HEK293 (cell line): ENCODE measurements around the gene TRPM2.

ENCODE experiments used
- CTCF ChIA-PET: fragments of 350-600 bp; formaldehyde crosslinking; extraction: SDS; loops from one replicate; lab custom pipeline; 2021; ENCODE audit warnings: antibody characterized with exemption; lab: Yijun Ruan, JAX
- POLR2A ChIA-PET: fragments of 300-600 bp; formaldehyde crosslinking; extraction: SDS; loops from one replicate; lab custom pipeline; 2020; ENCODE audit warnings: antibody characterized with exemption, inconsistent platforms; lab: Yijun Ruan, JAX
- H3K27ac ChIP-seq: fragments of 200-500 bp; sonication (Bioruptor generic); 2 replicates; pipeline ENCODE4 v1.5.1; 2014; ENCODE audit warnings: low read depth, low read length, control low read depth, inconsistent platforms; ENCODE audit errors: extremely low read depth
- H3K36me3 ChIP-seq, 2 experiments: fragments of 200-500 bp in 1 of 2; sonication (Bioruptor generic) in 1 of 2; 1 replicate in 1 of 2; 2 replicates in 1 of 2; pipeline ENCODE4 v1.5.1; 2014 to 2017; ENCODE audit warnings: inconsistent platforms in 2 of 2, low read length in 2 of 2; ENCODE audit not compliant: control insufficient read depth in 2 of 2, insufficient read depth in 1 of 2
- H3K4me1 ChIP-seq: fragments of 200-500 bp; sonication (Bioruptor generic); 2 replicates; pipeline ENCODE4 v1.5.1; 2014; ENCODE audit warnings: mild to moderate bottlenecking, low read length, inconsistent platforms; ENCODE audit not compliant: control insufficient read depth, insufficient read depth
- H3K4me3 ChIP-seq: 2 replicates; pipeline ENCODE4 v1.5.1; 2011; ENCODE audit warnings: low read depth, mild to moderate bottlenecking, control low read depth, low read length, moderate library complexity
- H3K9me3 ChIP-seq: fragments of 200-500 bp; sonication (Bioruptor generic); 2 replicates; pipeline ENCODE4 v1.5.1; 2014; ENCODE audit warnings: low read depth, low read length, inconsistent platforms; ENCODE audit not compliant: control insufficient read depth, insufficient read depth
- ATF2 ChIP-seq: fragments of 450-650 bp; formaldehyde crosslinking; IDR thresholded peaks from 2 replicates; pipeline ENCODE4 v1.5.1; 2016; ENCODE audit warnings: missing biosample characterization, missing genetic modification characterization, low read depth
- BCL11A ChIP-seq: fragments of 450-650 bp; formaldehyde crosslinking; IDR thresholded peaks from 2 replicates; pipeline ENCODE4 v1.5.1; 2016; ENCODE audit warnings: low read depth, missing biosample characterization, missing genetic modification characterization
- CTCF ChIP-seq: fragments of 450-650 bp; formaldehyde crosslinking; IDR thresholded peaks from 2 replicates; pipeline ENCODE4 v1.5.1; 2016; ENCODE audit warnings: missing biosample characterization, missing genetic modification characterization
- HOXC10 ChIP-seq: sonication (generic); formaldehyde crosslinking; IDR thresholded peaks from 2 replicates; pipeline ENCODE4 v1.8.1; 2023; ENCODE audit warnings: mild to moderate bottlenecking, missing genetic modification reagents
- ZBTB6 ChIP-seq: fragments of 450-650 bp; formaldehyde crosslinking; IDR thresholded peaks from 2 replicates; pipeline ENCODE4 v1.5.1; 2017; ENCODE audit warnings: missing biosample characterization, missing genetic modification characterization
- ZNF302 ChIP-seq: fragments of 450-650 bp; formaldehyde crosslinking; IDR thresholded peaks from 2 replicates; pipeline ENCODE4 v1.5.1; 2016; ENCODE audit warnings: missing biosample characterization, missing genetic modification characterization, low read depth
- ZNF366 ChIP-seq: fragments of 450-650 bp; formaldehyde crosslinking; conservative IDR thresholded peaks from 2 replicates; pipeline ENCODE4 v1.5.1; 2016; ENCODE audit warnings: missing biosample characterization, missing genetic modification characterization
- ZNF398 ChIP-seq: fragments of 450-650 bp; formaldehyde crosslinking; IDR thresholded peaks from 2 replicates; pipeline ENCODE4 v1.5.1; 2017; ENCODE audit warnings: missing biosample characterization, missing genetic modification characterization
- ZNF529 ChIP-seq: fragments of 450-650 bp; formaldehyde crosslinking; IDR thresholded peaks from 2 replicates; pipeline ENCODE4 v1.5.1; 2017; ENCODE audit warnings: missing genetic modification characterization, missing biosample characterization; ENCODE audit not compliant: insufficient replicate concordance
- ZNF544 ChIP-seq: fragments of 450-650 bp; formaldehyde crosslinking; IDR thresholded peaks from 2 replicates; pipeline ENCODE4 v1.5.0; 2017; ENCODE audit warnings: missing biosample characterization, missing genetic modification characterization
- ZNF645 ChIP-seq: fragments of 450-650 bp; formaldehyde crosslinking; IDR thresholded peaks from 2 replicates; pipeline ENCODE4; 2016; ENCODE audit warnings: missing biosample characterization, missing genetic modification characterization
- ZNF837 ChIP-seq: fragments of 450-650 bp; formaldehyde crosslinking; IDR thresholded peaks from 2 replicates; pipeline ENCODE4 v1.5.1; 2016; ENCODE audit warnings: missing biosample characterization, missing genetic modification characterization
- TF ChIP-seq, protein P1 (sequence below): fragments of 450-650 bp; formaldehyde crosslinking; IDR thresholded peaks from 2 replicates; pipeline ENCODE4 v1.5.1; 2016; ENCODE audit warnings: missing biosample characterization, missing genetic modification characterization

TRPM2 gene

GRCh38 chr21:44477712-44478111 lies 124.3 kb downstream of the TRPM2 start:
- POLR2A ChIA-PET: no interaction called here

DNA sequence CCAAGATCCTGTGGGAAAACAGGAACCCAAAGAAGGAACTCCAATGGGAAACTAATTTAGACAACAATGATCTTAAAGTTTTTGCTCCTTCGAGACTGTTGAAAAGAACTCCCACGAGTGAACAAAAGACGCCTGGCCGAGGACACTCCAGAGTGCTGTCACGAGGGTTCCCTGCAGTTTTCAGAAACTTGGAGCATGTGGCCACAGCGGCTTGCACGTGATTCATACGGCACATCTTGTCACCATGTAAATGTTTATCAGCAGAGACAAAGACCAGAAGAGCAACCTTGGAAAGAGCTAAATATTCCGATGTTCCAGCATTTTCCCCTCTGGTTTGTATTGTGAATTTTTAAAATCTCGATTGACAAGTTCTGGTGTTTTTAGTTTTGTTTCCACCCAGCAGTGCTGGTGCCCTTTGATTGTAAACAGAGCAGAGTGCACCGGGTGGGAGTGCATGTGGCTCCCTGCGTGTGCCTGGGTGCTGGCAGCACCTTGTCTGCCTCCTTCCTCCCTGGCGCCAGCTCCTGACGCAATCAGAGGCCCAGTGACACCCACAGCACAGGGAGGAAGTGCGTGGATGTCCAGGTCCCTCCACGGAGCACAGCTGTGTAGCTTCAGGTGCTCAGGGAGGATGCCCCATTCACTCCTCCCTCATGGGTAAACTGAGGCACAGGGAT lies 124.8 kb downstream of the TRPM2 start:
- ChIA-PET CTCF (interaction anchor here (0.6 to 1.2 kb wide), 3 partner anchors 21 to 385 kb away, joined by 3 read pairs; no protein-coding TSS in a partner anchor), POLR2A (no interaction called here)
- no peaks in the 10 kb centered on the region for H3K9me3 ChIP-seq
- TF ChIP-seq ZNF544: no peak
- no peak for TF ChIP-seq CTCF
- no peak for TF ChIP-seq ZNF398
- TF ChIP-seq HOXC10 (CRISPR knock-in tag): no peak
- no peak for TF ChIP-seq ATF2 (tag by site-specific recombination)
- no peak for TF ChIP-seq ZNF645 (tag by site-specific recombination)
- TF ChIP-seq BCL11A (tag by site-specific recombination): no peak
- TF ChIP-seq ZNF837 (tag by site-specific recombination): no peak
- H3K36me3 ChIP-seq: no peaks in the 10 kb centered on the region
- no peaks in the 10 kb centered on the region for H3K4me1 ChIP-seq
- H3K4me3 ChIP-seq: no peak overlapping the region
- H3K27ac ChIP-seq: no peak overlapping the region

More at GRCh38 chr21:44477712-44478111, 124.3 kb downstream of the TRPM2 start:
- no peak overlapping the region for H3K4me3 ChIP-seq
- no peak for TF ChIP-seq ZNF529 (tag by site-specific recombination)
- no peak for TF ChIP-seq ZNF837 (tag by site-specific recombination)
- TF ChIP-seq ZNF366 (tag by site-specific recombination): no peak
- no peak for TF ChIP-seq ZNF302 (tag by site-specific recombination)
- TF ChIP-seq, protein P1, sequence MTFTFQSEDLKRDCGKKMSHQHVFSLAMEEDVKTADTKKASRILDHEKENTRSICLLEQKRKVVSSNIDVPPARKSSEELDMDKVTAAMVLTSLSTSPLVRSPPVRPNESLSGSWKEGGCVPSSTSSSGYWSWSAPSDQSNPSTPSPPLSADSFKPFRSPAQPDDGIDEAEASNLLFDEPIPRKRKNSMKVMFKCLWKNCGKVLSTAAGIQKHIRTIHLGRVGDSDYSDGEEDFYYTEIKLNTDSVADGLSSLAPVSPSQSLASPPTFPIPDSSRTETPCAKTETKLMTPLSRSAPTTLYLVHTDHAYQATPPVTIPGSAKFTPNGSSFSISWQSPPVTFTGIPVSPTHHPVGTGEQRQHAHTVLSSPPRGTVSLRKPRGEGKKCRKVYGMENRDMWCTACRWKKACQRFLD (tag by site-specific recombination): no peak
- no peak for TF ChIP-seq ZBTB6 (tag by site-specific recombination)
- no peaks in the 10 kb centered on the region for H3K4me1 ChIP-seq
- H3K27ac ChIP-seq: no peak overlapping the region
- no peaks in the 10 kb centered on the region for H3K9me3 ChIP-seq
- CTCF ChIA-PET: interaction anchor here (0.6 to 1.2 kb wide), 5 partner anchors 10 to 384 kb away, joined by 3 read pairs; no protein-coding TSS in a partner anchor
- H3K36me3 ChIP-seq: no peaks in the 10 kb centered on the region
